AG20443 (cell line): Measurements from ENCODE around the gene SNX9.

ENCODE experiments used
- DNase-seq: peaks from one replicate; pipeline ENCODE4 v3.0.0; 2012; ENCODE audit warnings: low spot score, mixed read lengths

SNX9 gene

GRCh38 chr6:157978021-157978783 lies 155.2 kb downstream of the SNX9 start:
- no peak for DNase-seq

GRCh38 chr6:157980288-157981131 lies 157.5 kb downstream of the SNX9 start:
- no peak for DNase-seq

- DNase-seq: no peak
Measured at GRCh38 chr6:157981132-157981394, 158.0 kb downstream of the SNX9 start.

- DNase-seq: peak; percentile 91
Measured at GRCh38 chr6:157981395-157982101, 158.5 kb downstream of the SNX9 start, which contains the start of gene SYNJ2. SYNJ2 (plus strand) TSS chr6:157981863; CDS start chr6:157981962, 99 bp downstream.

- DNase-seq: peak; percentile 48
Measured at GRCh38 chr6:157982102-157982562, 159.1 kb downstream of the SNX9 start.

- DNase-seq: peak; percentile 60
Measured at GRCh38 chr6:157982563-157983405, 159.7 kb downstream of the SNX9 start.

GRCh38 chr6:157983406-157984119 lies 160.5 kb downstream of the SNX9 start:
- no peak for DNase-seq

- no peak for DNase-seq
Measured at GRCh38 chr6:157984128-157984527, 161.1 kb downstream of the SNX9 start.

- no peak for DNase-seq
Measured at GRCh38 chr6:157984686-157985225, 161.7 kb downstream of the SNX9 start.

- DNase-seq: no peak
Measured at GRCh38 chr6:157985378-157986155, 162.5 kb downstream of the SNX9 start.

GRCh38 chr6:157987788-157988699 lies 165.0 kb downstream of the SNX9 start:
- DNase-seq: no peak

- no peak for DNase-seq
Measured at GRCh38 chr6:157988700-157989063, 165.6 kb downstream of the SNX9 start.

- DNase-seq: peak; percentile 21
Measured at GRCh38 chr6:157989541-157990289, 166.7 kb downstream of the SNX9 start.

GRCh38 chr6:157990321-157991066 lies 167.4 kb downstream of the SNX9 start:
- no peak for DNase-seq

- no peak for DNase-seq
Measured at GRCh38 chr6:157991067-157991432, 168.0 kb downstream of the SNX9 start.

GRCh38 chr6:157993076-157993475 lies 170.0 kb downstream of the SNX9 start:
- no peak for DNase-seq

GRCh38 chr6:157994125-157994795 lies 171.2 kb downstream of the SNX9 start:
- no peak for DNase-seq
